ENCODE results near the gene NAGLU.

The NAGLU gene

DNA sequence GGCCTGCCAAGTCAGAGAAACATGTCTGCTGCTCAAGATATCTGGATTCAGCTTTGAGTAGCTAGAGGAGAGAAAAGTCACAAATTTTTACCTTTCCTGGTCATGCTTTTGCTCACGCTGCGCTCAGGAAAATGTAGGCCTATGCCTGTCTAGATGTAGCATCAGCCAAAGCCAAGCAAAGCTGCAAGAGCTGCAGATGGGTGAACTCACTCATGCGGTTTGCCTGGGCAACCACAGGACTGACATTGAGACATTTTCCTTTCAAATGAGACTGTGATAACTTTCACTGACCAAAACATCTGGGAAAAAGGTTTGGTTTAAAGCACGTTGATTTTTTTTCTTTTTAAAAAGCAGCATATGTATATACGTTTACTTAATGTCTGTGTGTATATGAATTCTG, 34.0 kb upstream of the NAGLU start:
- DNase-seq (ENCODE audit: low spot score) (no peak), ATAC-seq (ENCODE audit: low read depth) (no peak)
- Histone ChIP-seq H3K27ac (ENCODE audit: poor library complexity, severe bottlenecking) (no peak overlapping the region), H3K4me1 (ENCODE audit: insufficient read depth, poor library complexity, severe bottlenecking) (no peaks in the 10 kb centered on the region), H3K27me3 (ENCODE audit: insufficient read depth, poor library complexity, severe bottlenecking) (no peaks in the 10 kb centered on the region), H3K9me3 (ENCODE audit: severe bottlenecking) (no peaks in the 10 kb centered on the region), H3K36me3 (ENCODE audit: low read depth) (peaks cover 54% of the 10 kb centered on the region), H3K4me3 (ENCODE audit: severe bottlenecking) (no peak overlapping the region)
- TF ChIP-seq, protein P1, sequence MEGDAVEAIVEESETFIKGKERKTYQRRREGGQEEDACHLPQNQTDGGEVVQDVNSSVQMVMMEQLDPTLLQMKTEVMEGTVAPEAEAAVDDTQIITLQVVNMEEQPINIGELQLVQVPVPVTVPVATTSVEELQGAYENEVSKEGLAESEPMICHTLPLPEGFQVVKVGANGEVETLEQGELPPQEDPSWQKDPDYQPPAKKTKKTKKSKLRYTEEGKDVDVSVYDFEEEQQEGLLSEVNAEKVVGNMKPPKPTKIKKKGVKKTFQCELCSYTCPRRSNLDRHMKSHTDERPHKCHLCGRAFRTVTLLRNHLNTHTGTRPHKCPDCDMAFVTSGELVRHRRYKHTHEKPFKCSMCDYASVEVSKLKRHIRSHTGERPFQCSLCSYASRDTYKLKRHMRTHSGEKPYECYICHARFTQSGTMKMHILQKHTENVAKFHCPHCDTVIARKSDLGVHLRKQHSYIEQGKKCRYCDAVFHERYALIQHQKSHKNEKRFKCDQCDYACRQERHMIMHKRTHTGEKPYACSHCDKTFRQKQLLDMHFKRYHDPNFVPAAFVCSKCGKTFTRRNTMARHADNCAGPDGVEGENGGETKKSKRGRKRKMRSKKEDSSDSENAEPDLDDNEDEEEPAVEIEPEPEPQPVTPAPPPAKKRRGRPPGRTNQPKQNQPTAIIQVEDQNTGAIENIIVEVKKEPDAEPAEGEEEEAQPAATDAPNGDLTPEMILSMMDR (IDR thresholded peaks at IDR 0.05; ENCODE audit: poor library complexity, severe bottlenecking) = no peak

DNA sequence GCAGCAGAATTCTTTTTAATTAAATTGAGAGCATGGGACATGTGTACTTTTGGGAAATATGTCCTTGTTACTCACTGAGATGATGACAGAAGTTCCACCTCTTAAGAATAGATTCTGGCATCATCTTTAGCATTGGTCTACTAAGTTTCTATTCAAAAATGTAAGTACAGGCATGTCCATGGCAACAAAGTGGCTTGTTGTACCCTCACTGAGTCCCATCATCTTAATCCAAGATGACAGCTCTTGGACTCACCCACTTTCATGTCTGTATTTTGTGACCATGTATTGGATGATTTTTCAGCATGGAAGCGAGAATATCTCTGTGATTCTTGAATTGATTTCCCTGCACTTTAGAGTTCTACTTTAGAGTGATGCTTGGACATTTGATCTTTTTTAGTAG, 33.1 kb upstream of the NAGLU start:
- Histone ChIP-seq H3K9me3 (ENCODE audit: severe bottlenecking) (no peaks in the 10 kb centered on the region), H3K4me3 (ENCODE audit: severe bottlenecking) (no peak overlapping the region), H3K4me1 (ENCODE audit: insufficient read depth, poor library complexity, severe bottlenecking) (no peaks in the 10 kb centered on the region), H3K27me3 (ENCODE audit: insufficient read depth, poor library complexity, severe bottlenecking) (no peaks in the 10 kb centered on the region), H3K27ac (ENCODE audit: poor library complexity, severe bottlenecking) (no peak overlapping the region), H3K36me3 (ENCODE audit: low read depth) (peaks cover 56% of the 10 kb centered on the region)
- DNase-seq (ENCODE audit: low spot score) = no peak
- ATAC-seq (ENCODE audit: low read depth) = no peak
- TF ChIP-seq, protein P1 (IDR thresholded peaks at IDR 0.05; ENCODE audit: poor library complexity, severe bottlenecking) = no peak

DNA sequence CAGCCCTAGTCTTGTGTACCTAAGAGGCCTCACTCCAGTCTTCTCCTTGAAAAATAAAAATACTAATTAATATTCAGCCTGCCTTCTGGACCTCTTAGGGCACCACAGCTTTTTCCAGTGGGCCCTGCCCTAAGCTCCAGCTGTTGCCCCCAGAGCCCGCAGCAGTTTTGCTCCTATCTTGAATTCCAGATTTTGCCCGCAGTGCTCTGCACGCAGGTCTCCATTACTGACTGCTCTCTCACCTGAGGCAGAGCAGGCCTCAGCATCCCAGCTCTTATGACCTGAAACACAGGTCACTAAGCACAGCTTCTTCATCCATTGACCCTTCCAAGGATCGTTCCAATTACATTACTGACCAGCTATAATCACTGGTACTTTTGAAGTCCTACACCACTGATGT, 28.4 kb upstream of the NAGLU start:
- ATAC-seq (ENCODE audit: low read depth) = no peak
- TF ChIP-seq, protein P1 (IDR thresholded peaks at IDR 0.05; ENCODE audit: poor library complexity, severe bottlenecking) = no peak
- no peak for DNase-seq (ENCODE audit: low spot score)
- H3K9me3 ChIP-seq (ENCODE audit: severe bottlenecking) = no peaks in the 10 kb centered on the region
- peaks cover 22% of the 10 kb centered on the region for H3K36me3 ChIP-seq (ENCODE audit: low read depth)
- H3K4me1 ChIP-seq (ENCODE audit: insufficient read depth, poor library complexity, severe bottlenecking) = no peaks in the 10 kb centered on the region
- no peak overlapping the region for H3K27ac ChIP-seq (ENCODE audit: poor library complexity, severe bottlenecking)
- H3K4me3 ChIP-seq (ENCODE audit: severe bottlenecking) = no peak overlapping the region
- H3K27me3 ChIP-seq (ENCODE audit: insufficient read depth, poor library complexity, severe bottlenecking) = no peaks in the 10 kb centered on the region

DNA sequence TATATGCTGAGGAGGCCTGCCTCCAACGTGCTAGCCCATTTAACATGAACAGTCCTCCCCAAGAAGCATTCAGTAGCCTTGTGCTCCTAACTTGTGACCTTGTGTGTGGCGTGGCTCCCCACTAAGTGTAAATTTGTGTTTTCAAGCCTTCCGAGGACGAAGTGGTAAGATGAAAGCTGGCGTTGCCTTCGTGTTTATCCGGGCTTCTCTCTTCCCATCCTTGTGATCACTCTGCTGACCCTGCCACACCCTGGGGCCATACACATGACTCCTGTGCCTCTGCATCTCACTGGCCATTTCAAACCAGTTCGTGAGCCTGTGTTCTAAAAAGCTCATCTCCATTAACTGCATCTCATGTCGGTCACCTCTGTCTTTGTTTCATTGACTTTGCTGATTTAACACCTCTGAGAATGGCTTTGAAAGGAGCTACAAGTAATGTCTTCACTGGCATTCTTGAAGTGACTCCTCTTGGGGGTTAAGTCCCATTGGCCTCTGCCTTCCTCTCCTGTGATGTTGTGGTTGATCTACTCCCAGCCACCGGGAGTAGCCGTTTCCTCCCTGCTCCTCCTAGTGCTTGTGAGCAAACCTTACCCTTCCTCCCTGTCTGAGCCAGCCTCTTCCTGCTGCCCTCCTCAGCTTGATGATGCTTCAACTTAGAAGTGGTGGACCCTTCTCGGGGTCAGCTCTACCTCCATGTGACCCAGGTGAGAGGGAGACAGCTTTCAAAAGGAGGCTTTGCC, 27.4 kb upstream of the NAGLU start:
- H3K27me3 ChIP-seq (ENCODE audit: insufficient read depth, poor library complexity, severe bottlenecking) = no peaks in the 10 kb centered on the region
- H3K27ac ChIP-seq (ENCODE audit: poor library complexity, severe bottlenecking) = no peak overlapping the region
- DNase-seq (ENCODE audit: low spot score) (no peak), ATAC-seq (ENCODE audit: low read depth) (no peak)
- peaks cover 13% of the 10 kb centered on the region for H3K36me3 ChIP-seq (ENCODE audit: low read depth)
- no peaks in the 10 kb centered on the region for H3K9me3 ChIP-seq (ENCODE audit: severe bottlenecking)
- no peak overlapping the region for H3K4me3 ChIP-seq (ENCODE audit: severe bottlenecking)
- TF ChIP-seq, protein P1 (IDR thresholded peaks at IDR 0.05; ENCODE audit: poor library complexity, severe bottlenecking) = no peak
- H3K4me1 ChIP-seq (ENCODE audit: insufficient read depth, poor library complexity, severe bottlenecking) = no peaks in the 10 kb centered on the region

DNA sequence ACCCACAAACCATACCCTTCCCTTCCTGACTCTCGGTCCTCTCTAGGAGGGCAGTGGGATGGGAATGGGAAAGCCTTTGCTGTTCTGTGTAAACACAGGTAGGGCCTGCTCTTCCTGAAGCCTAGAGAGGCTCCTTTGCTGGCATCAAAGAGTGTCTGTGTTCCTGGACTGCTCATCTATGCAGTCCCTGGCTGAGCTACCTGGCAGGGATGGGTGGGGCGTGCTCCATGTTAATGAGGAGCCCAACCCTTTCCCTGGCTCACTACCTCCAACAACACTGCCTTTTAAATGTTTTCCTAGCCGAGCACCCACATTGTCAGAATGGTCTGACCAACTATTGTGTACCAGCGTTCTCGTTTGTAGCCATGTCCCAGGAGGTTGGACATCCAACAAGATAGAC, 26.6 kb upstream of the NAGLU start:
- no peak for ATAC-seq (ENCODE audit: low read depth)
- TF ChIP-seq, protein P1 (IDR thresholded peaks at IDR 0.05; ENCODE audit: poor library complexity, severe bottlenecking) = no peak

More for the DNA sequence above, 26.6 kb upstream of the NAGLU start:
- no peaks in the 10 kb centered on the region for H3K27me3 ChIP-seq (ENCODE audit: insufficient read depth, poor library complexity, severe bottlenecking)
- H3K9me3 ChIP-seq (ENCODE audit: severe bottlenecking) = no peaks in the 10 kb centered on the region
- H3K4me1 ChIP-seq (ENCODE audit: insufficient read depth, poor library complexity, severe bottlenecking) = no peaks in the 10 kb centered on the region
- no peak overlapping the region for H3K4me3 ChIP-seq (ENCODE audit: severe bottlenecking)
- peaks cover 12% of the 10 kb centered on the region for H3K36me3 ChIP-seq (ENCODE audit: low read depth)
- no peak for DNase-seq (ENCODE audit: low spot score)
- no peak overlapping the region for H3K27ac ChIP-seq (ENCODE audit: poor library complexity, severe bottlenecking)
